ENCODE data around the gene PLXNB3. TPM values are rescaled to one million over a fixed set of nuclear protein-coding genes. Genes with fewer than 3 reads are reported as not detected.

The PLXNB3 gene
- total RNA-seq, 1 donor from 2014 or later: 5.8 TPM

Other genes starting within 250 kb of the PLXNB3 start
- gene ATP2B3, start 246.6 kb upstream of the PLXNB3 start, total RNA-seq (ENCODE audit: unreplicated experiment): 68.0 TPM
- 28.9 TPM for gene CCNQ, start 165.1 kb upstream of the PLXNB3 start, total RNA-seq (ENCODE audit: unreplicated experiment)
- gene DUSP9, start 117.0 kb upstream of the PLXNB3 start, total RNA-seq (ENCODE audit: unreplicated experiment): 0.61 TPM
- 4.3 TPM for gene PNCK, start 90.4 kb upstream of the PLXNB3 start, total RNA-seq (ENCODE audit: unreplicated experiment)
- gene SLC6A8, start 76.3 kb upstream of the PLXNB3 start, total RNA-seq (ENCODE audit: unreplicated experiment): 108 TPM
- gene BCAP31, start 39.9 kb upstream of the PLXNB3 start, total RNA-seq (ENCODE audit: unreplicated experiment): 155 TPM
- gene ABCD1, start 39.4 kb upstream of the PLXNB3 start, total RNA-seq (ENCODE audit: unreplicated experiment): 13.5 TPM
- gene SRPK3, start 16.8 kb downstream of the PLXNB3 start, total RNA-seq (ENCODE audit: unreplicated experiment): not detected
- gene IDH3G, start 30.1 kb downstream of the PLXNB3 start, total RNA-seq (ENCODE audit: unreplicated experiment): 56.7 TPM
- gene SSR4, start 30.4 kb downstream of the PLXNB3 start, total RNA-seq (ENCODE audit: unreplicated experiment): 277 TPM
- gene PDZD4, start 66.3 kb downstream of the PLXNB3 start, total RNA-seq (ENCODE audit: unreplicated experiment): 41.8 TPM
- 925 TPM for gene L1CAM, start 121.9 kb downstream of the PLXNB3 start, total RNA-seq (ENCODE audit: unreplicated experiment)
- gene AVPR2, start 140.4 kb downstream of the PLXNB3 start, total RNA-seq (ENCODE audit: unreplicated experiment): not detected
- gene ARHGAP4, start 162.0 kb downstream of the PLXNB3 start, total RNA-seq (ENCODE audit: unreplicated experiment): 33.5 TPM
- 129 TPM for gene NAA10, start 170.8 kb downstream of the PLXNB3 start, total RNA-seq (ENCODE audit: unreplicated experiment)
- 16.1 TPM for gene RENBP, start 180.4 kb downstream of the PLXNB3 start, total RNA-seq (ENCODE audit: unreplicated experiment)
- gene HCFC1, start 207.6 kb downstream of the PLXNB3 start, total RNA-seq (ENCODE audit: unreplicated experiment): 84.0 TPM
- 6.7 TPM for gene TMEM187, start 208.5 kb downstream of the PLXNB3 start, total RNA-seq (ENCODE audit: unreplicated experiment)

Measured in glutamatergic neuron (in vitro differentiated cells).